GM18519 (cell line): ENCODE data around the gene KPNA1.
"Not testable (repeated sequence)": the region's sequence is repeated elsewhere in the genome, so short reads cannot be mapped to it uniquely, and the experiment has no call there.

Experiments used
- ATAC-seq: cut with Tn5 transposase; IDR thresholded peaks from one replicate; pipeline ENCODE4 v1.9.1; 2021; ENCODE audit warnings: mild to moderate bottlenecking, moderate library complexity; ENCODE audit not compliant: unreplicated experiment, low FRiP score

KPNA1 gene

DNA sequence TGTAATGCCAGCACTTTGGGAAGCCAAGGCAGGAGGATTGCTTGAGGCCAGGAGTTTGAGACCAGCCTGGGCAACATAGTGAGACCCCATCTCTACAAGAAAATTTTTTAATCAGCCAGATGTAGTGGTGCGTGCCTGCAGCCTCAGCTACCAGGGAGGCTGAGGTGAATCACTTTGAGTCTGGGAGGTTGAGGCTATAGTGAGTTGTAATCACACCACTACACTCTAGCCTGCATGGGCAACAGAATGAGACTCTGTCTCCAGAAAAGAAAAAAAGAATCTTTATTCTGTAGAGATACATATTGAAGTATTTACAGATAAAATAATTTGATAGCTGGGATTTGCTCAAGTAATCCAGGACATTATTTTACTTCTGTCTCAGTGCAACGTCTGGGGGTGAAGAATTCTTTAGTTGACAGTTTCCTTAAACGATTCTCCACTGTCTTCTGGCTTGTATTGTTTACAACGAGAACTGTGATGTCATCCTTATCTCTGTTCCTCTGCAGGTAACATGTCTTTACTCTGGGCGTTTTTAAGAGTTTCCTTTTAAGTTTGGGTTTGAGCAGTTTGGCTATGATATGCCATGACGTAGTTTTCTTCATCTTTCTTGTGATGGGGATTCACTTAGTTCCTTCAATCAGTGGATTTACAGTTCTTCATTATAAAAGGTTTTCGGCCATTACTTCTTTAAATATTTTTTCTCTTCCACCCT is 26.3 kb downstream of the KPNA1 start:
- ATAC-seq = no peak

DNA sequence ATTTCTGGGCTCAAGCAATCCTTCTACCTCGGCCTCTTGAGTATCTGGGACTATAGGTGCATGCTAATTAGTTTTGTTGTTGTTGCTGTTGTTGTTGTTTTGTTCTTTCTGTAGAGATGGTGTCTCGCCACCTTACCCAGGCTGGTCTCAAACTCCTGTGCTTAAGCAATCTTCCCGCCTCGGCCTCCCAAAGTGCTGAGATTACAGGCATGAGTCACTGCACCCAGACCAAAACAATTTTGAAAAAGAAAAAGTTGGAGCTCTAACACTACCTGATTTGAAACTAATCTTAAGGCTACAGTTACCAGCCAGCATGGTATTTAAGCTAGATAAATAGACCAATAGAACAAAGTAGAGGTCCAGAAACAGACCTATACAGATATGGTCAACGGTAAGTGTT is 29.8 kb downstream of the KPNA1 start:
- ATAC-seq = no peak

DNA sequence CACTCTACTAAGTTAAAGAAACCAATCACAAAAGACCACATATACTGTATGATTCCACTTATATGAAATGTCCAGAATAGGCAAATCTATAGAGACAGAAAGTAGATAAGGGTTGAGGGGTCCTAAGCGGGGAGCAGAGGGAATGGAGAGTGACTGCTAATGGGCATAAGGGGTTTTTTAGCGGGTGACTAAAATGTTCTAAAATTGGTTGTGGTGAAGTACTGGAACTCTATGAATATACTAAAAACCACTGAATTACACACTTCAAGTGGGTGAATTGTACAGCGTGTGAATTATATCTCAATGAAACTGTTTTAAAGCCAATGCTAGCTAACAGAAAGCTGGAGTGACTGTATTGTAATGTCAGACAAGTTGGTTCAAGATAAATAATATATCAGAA is 33.3 kb downstream of the KPNA1 start:
- no peak for ATAC-seq

DNA sequence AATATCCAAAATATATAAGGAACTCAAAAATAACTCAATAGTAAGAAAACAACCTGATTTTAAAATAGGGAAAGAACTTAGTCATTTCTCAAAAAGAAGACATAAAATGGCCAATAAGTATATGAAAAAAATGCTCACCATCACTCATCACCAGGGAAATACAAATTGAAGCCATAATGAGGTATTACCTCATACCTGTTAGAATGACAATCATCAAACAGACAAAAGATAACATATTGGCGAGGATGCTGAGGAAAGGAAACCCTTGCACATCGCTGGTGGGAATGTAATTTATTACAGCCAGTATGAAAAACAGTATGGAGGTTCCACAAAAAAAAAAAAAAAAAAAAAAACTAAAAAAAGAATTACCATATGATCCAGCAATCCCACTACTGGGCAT is 38.2 kb downstream of the KPNA1 start:
- no peak for ATAC-seq

DNA sequence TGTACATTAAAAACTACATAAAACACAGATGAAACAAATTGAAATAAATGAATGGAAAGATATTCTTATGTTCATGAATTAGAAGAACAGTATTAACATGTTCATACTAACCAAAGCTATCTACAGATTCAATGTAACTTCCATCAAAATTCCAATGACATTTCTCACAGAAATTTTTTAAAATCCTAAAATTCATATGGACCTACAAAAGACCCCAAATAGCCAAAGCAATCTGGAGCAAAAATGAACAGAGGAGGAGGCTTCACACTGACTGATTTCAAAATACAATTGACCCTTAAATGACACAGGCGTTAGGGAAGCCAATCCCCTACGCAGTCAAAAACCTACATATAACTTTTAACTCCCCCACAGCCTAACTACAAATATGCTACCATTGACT is 39.4 kb downstream of the KPNA1 start:
- ATAC-seq = no peak

DNA sequence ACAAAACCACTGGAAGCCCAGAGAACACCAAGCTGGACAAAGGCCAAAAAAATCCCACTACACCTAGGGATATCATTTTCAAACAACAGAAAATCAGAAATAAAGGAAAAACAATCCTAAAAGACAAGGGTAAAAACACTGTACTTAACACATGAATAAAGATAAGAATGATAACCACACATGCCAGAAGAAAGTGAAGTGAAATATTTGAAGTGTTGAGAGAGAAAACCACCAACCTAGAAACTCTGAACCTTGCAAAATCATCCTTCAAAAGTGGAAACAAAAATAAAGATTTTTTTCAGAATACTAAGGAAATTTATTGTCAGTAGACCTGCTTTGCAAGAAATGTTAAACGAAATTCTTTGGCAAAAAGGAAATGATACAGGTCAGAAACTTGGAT is 45.1 kb downstream of the KPNA1 start:
- no peak for ATAC-seq

DNA sequence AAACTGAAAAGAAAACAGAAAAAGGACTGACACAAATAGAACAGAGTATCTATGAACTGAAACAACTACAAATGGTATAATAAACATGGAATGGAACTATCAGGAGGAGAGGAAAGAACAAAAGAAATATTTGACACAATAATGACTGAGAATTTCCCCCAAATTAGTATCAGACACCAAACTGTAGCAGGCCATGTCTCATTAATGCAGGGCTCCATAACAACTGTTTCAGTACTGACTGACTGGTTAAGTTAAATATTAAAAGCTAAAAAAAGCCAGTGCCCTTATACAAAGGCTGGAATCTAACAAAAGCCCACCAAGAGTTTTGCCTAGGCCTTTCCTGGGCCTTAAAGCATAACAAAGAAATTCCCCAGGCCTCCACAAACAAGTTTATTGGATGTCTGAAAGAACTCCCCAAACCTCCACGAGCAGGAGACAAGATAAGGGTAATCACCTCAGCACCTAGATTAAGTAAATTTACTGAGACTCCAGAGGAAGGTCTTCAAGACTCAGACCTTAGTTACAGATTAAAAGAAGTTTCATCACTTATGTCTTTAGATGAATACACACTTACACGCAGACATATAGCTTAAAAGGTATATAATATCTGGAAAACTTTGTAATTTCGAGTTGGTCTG is 45.7 kb downstream of the KPNA1 start:
- no peak for ATAC-seq

DNA sequence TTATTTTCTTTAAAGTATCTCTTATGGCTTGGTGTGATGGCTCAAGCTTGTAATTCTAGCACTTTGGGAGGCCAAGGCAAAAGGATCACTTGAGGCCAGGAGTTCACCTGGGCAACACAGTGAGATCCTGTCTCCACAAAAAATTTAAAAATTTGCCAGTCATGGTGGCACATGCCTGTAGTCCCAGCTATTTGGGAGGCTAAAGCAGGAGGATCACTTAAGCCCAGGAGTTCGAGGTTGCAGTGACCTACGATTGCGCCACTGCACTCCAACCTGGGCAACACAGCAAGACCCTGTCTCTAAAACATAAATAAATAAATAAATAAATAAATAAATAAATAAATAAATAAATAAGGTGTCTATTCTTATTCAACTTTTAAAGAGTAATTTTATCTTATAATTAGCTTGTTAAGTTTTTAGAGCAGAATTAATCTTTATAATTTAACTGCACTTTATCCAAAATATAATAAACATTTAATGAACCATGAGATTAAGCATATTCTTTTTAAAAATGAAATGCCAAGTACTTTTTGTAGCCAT is 48.0 kb downstream of the KPNA1 start:
- no peak for ATAC-seq

DNA sequence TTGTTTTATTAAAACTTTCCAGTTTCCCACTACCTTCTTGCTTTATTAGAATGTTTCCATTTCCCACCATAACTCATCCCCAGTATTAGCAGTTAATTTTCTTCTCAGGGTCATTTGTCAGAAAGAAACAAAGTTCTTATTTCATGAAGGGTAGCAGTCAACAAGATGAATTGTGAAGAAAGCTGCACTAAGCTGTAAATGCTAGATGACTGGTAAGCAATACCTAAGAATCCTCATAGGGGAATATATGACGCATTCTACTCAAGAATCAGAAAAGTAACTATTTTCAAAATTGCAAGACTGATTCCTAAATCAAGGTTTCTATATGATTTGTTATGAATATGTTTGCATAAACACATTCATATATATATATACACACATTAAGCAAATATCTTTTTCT is 50.1 kb downstream of the KPNA1 start:
- ATAC-seq = no peak

DNA sequence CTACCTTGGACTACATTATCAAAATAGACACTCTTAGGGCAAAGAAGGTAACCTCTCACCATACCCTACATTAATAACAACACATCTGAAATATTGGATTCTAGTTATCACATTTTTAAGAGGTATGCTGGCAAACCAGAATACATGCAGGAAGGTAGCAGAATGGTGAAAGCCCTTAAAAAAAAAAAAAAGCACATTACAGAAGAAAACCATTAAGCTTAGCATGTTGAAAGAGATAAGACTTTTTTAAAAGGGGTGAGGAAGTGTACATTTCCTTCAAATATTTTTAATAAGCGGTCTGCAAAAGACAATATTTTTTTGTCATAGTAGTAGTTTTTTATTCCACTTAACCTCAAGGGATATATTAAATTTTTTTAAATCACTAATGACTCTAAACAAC is 52.3 kb downstream of the KPNA1 start:
- no peak for ATAC-seq

DNA sequence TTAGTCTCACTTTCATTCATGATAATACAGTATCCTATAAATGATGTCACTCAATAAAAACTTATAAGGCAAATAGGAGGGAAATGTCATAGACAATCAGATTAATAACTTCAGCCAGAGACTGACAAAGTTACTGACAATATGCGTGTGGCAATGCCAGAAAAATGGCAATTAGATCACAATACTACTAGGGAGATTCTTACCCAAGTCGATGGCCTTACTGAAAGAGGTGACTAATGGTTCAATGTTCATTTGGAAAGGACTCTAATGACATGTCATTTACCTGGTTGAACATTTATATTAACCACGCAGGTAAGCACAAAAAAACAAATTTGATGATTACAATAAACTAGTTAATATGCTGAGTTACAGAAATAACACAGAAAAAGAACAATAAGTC is 52.9 kb downstream of the KPNA1 start:
- no peak for ATAC-seq

DNA sequence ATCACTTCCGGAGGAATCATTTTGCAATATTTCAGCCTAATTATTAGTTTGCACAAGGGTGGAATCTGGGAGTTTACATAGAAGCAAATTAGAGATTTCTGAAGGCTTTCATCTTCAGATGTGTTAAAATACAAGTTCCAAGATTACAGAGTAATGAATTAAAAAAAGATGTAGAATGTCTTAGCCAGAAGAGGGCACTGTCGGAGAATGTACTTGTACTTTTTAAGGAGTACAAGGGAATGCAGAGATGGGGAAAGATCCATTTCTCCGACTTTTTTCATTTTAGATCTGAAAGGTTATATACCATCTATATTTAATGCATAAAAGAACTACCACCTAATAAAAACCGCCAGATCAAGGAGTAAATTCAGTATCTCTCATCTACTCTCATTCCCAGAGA is 55.7 kb downstream of the KPNA1 start:
- no peak for ATAC-seq

DNA sequence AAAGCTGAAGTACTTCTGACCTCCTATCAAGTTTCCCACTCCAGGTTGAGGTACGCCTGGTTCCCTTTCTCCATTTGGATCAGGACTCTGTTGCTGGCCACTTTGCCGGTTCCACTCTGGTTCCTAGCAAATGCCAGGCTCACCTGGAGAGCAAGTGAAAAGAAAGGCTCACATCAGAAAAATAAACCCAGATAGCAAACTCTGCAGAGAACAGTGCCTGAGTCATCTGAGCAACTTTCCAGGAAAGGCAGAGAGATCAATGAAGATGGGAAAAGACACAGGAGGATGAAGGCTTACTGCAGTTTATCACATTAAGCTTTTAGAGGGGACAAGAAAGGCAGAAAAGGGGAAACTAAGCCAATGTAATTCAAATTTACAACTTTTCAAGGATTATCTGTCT is 57.0 kb downstream of the KPNA1 start:
- ATAC-seq = no peak

DNA sequence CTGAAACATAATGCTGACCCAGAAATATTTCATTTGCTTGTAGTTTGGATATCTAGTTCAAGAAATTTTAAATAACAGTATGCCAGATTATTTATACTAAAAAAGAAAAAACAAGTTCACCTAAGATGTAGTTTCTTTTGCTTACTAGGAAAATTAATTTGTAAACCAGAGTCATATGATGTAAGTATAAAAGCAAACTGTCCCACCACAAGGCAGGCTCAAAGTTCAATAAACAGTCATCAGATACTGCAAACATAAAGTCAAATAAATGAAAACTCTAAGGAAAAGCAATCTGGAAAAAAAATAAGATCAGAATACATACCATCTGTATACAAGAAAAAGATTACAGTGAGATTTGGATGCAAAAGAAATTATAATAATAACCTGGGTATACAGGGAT is 58.7 kb downstream of the KPNA1 start:
- no peak for ATAC-seq

DNA sequence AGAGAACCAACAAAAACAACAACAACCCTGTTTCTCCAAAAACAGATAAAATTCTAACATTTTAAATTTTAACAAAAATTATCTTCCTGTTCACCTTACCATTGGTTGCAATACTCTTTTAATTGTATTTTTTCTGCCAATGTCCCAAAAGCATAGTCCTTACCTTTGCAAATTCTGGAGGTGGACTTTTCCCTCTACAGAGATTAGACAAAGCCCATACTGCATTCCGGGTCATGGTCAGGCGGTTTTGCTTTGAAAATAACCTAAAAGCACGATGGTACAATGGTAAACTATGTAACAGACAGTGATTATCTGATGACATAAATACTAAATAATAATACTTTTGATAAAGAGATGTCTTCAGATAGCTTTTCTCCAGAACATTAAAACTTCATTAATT is 63.4 kb downstream of the KPNA1 start:
- ATAC-seq = no peak

DNA sequence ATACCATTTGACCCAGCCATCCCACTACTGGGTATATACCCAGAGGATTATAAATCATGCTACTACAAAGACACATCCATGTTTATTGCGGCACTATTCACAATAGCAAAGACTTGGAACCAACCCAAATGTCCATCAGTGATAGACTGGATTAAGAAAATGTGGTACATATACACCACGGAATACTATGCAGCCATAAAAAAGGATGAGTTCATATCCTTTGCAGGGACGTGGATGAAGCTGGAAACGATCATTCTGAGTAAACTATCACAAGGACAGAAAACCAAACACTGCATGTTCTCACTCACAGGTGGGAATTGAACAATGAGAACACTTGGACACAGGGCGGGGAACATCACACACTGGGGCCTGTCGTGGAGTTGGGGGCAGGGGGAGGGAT is 66.5 kb downstream of the KPNA1 start:
- not testable (repeated sequence) for ATAC-seq

DNA sequence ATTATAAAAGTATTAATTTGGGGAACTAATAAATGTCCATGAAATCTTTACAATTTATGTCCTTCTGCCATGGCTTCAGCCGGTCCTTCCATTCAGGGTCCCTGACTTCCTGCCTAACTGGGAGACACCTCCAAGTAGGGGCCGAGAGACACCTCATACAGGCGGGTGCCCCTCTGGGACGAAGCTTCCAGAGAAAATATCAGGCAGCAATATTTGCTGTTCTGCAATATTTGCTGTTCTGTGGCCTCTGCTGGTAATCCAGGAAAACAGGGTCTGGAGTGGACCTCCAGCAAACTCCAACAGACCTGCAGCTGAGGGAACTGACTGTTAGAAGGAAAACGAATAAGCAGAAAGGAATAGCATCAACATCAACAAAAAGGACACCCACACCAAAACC is 70.2 kb downstream of the KPNA1 start:
- not testable (repeated sequence) for ATAC-seq

DNA sequence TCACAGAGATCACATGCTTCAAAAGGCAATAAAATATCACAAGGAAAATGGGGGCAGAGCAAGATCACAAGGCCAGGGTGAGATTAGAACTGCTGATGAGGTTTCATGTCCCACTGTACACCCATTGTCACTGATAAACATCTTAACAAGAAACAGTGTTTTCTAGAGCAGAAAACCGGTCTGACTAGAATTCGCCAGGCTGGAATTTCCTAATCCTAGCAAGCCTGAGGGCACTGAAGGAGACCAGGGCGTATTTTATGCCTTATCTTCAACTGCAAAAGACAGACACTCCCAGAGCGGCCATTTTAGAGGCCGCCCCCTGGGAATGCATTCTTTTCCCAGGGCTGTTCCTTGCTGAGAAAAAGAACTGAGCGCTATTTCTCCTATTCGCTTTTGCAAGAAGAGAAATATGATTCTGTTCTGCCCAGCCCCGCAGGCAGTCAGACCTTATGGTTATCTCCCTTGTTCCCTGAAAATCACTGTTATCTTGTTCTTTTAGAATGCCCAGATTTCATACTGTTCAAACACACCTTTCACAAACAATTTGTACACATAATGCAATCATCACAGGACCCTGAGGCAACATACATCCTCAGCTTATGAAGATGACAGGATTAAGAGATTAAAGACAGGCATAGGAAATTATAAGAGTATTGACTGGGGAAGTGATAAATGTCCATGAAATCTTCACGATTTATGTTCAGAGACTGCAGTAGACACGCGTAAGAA is 70.8 kb downstream of the KPNA1 start:
- ATAC-seq = not testable (repeated sequence)

DNA sequence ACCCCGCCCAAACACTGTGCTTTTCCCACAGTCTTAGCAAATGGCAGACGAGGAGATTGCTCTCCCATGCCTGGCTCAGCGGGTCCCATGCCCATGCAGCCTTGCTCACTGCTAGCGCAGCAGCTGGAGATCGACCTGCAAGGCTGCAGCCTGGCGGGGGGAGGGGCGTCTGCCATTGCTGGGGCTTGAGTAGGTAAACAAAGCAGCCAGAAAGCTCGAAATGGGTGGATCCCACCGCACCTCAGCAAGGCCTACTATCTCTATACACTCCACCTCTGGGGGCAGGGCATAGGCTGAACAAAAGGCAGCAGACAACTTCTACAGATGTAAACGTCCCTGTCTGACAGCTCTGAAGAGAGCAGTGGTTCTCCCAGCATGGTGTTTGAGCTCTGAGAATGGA is 71.6 kb downstream of the KPNA1 start:
- ATAC-seq = no peak

DNA sequence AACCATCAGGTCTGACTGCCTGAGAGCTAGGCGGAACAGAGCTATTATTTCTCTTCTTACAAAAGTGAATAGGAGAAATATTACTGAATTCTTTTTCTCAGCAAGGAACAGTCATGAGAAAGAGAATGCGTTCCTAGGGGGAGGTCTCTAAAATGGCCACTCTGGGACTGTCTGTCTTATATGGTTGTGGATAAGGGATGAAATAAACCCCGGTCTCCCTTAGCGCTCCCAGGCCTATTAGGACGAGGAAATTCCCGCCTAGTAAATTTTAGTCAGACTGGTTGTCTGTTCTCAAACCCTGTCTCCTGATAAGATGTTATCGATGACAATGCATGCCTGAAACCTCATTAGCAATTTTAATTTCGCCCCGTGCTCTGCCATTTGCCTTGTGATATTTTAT is 78.8 kb downstream of the KPNA1 start:
- ATAC-seq = no peak

DNA sequence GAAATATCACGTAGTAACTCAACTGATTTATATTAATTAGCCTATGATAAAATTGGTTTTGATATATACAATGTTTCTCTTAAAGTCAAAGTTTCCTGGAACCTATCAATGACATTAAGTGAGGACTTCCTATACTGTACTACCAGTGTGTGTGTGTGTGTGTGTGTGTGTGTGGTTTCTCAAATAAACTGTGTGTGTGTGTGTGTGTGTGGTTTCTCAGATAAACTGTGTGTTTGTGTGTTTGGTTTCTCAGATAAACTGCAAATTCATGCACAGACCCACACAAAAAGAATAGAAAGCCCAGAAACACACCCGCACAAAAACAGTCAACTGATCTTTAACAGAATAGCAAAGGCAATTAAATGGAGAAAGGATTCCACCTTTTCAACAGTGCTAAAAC is 84.4 kb downstream of the KPNA1 start:
- no peak for ATAC-seq
